Raji (cell line): ENCODE data around the gene PMM1.

Experiments used
- POLR2A ChIP-seq: IDR thresholded peaks from 2 replicates; pipeline ENCODE4 v1.6.1; 2011; ENCODE audit warnings: low read depth, low read length, control low read depth; ENCODE audit not compliant: insufficient read depth

The PMM1 gene

GRCh38 chr22:41528938-41529561, 60.6 kb downstream of the PMM1 start:
- no peak for TF ChIP-seq POLR2A

GRCh38 chr22:41528132-41528766, 61.4 kb downstream of the PMM1 start:
- TF ChIP-seq POLR2A = no peak
